A549 treated with RU486 at 1 μM for 4 hours (cell line): ENCODE data around the gene ZCCHC24. TPM values are rescaled to one million over a fixed set of nuclear protein-coding genes. Genes with fewer than 3 reads are reported as not detected.

Source experiments
- total RNA-seq: library from RNA; stranded (reverse); fragments of 200-300 nt; extraction: Qiagen RNA extraction; gene quantifications from 5 replicates; pipeline ENCODE4 v1.2.3, GENCODE V29; 2022; ENCODE audit warnings: low read depth

ZCCHC24 gene
- total RNA-seq = 2.6 to 5.0 TPM (median 4.7 TPM) in 5 replicates

GRCh38 chr10:79445161-79445976, at the start of gene ZCCHC24:
TSS of gene ZCCHC24 (minus strand) at chr10:79445624. CDS start at chr10:79445440, 184 bp downstream.

GRCh38 chr10:79347226-79347893, 98.1 kb downstream of the ZCCHC24 start, which contains the start of gene PPIF:
TSS of gene PPIF (plus strand) at chr10:79347469. CDS start at chr10:79347549, 80 bp downstream.

Other genes with a start within 250 kb of the ZCCHC24 start
- 151 to 207 TPM (median 167 TPM) in 5 replicates for gene PPIF, start 98.2 kb downstream of the ZCCHC24 start, total RNA-seq
- gene EIF5AL1, start 66.9 kb upstream of the ZCCHC24 start, total RNA-seq = 2.1 to 3.7 TPM (median 3.1 TPM) in 5 replicates
- not detected in 5 replicates for gene SFTPA2, start 114.8 kb upstream of the ZCCHC24 start, total RNA-seq
- gene SFTPA1, start 165.3 kb upstream of the ZCCHC24 start, total RNA-seq = not detected in 5 replicates